Measurements from ENCODE around the gene DDIT3.

- TF ChIP-seq CTCF (conservative IDR thresholded peaks at IDR 0.05 in 1 of 2, IDR thresholded peaks at IDR 0.05 in 1 of 2; ENCODE audit: extremely low read depth in 1 of 2, insufficient read depth in 1 of 2, low read depth in 1 of 2, low read length in 2 of 2) (no peak), EZH2 (IDR thresholded peaks at IDR 0.05; ENCODE audit: borderline replicate concordance, low read length) (no peak)
These were observed 20.7 kb upstream of the DDIT3 start for GRCh38 chr12:57541001-57541400.
